NCI-H526 treated with DMSO at 0.1 percent for 48 hours (cell line): ENCODE data around the gene CACNB2.
"Not testable (repeated sequence)": the region's sequence is repeated elsewhere in the genome, so short reads cannot be mapped to it uniquely, and the experiment has no call there.

ENCODE experiments used
- DNase-seq: peaks from one replicate; lab custom pipeline; 2025; lab: John Stamatoyannopoulos, UW

The CACNB2 gene

GRCh38 chr10:18570386-18570785, 430.2 kb downstream of the CACNB2 start:
- DNase-seq, result not testable (repeated sequence)

GRCh38 chr10:18571076-18571475, 430.9 kb downstream of the CACNB2 start:
- no peak for DNase-seq

- no peak for DNase-seq
Observed at GRCh38 chr10:18571780-18572179, 431.6 kb downstream of the CACNB2 start.

GRCh38 chr10:18572959-18573561, 432.8 kb downstream of the CACNB2 start:
- DNase-seq, result no peak

- DNase-seq, result no peak
Observed at GRCh38 chr10:18576586-18576985, 436.4 kb downstream of the CACNB2 start.

- no peak for DNase-seq
Observed at GRCh38 chr10:18577823-18578685, 437.8 kb downstream of the CACNB2 start.

GRCh38 chr10:18582803-18583202, 442.6 kb downstream of the CACNB2 start:
- no peak for DNase-seq

- DNase-seq, result no peak
Observed at GRCh38 chr10:18583575-18584270, 443.5 kb downstream of the CACNB2 start.

- DNase-seq, result not testable (repeated sequence)
Observed at GRCh38 chr10:18586637-18587036, 446.4 kb downstream of the CACNB2 start.

GRCh38 chr10:18591141-18591540, 450.9 kb downstream of the CACNB2 start:
- not testable (repeated sequence) for DNase-seq
